Stimulated activated CD8-positive, alpha-beta memory T cell treated with anti-CD3 and anti-CD28 coated beads, Interleukin-12 subunit alpha, Interleukin-12 subunit beta, amount 100 ng/mL, for 24 hours (primary cell): ENCODE measurements around the gene NTSR1.

Experiments
- DNase-seq: peaks from one replicate; pipeline ENCODE4 v3.0.0-alpha.2; 2020; ENCODE audit errors: extremely low read depth

NTSR1 gene

DNA sequence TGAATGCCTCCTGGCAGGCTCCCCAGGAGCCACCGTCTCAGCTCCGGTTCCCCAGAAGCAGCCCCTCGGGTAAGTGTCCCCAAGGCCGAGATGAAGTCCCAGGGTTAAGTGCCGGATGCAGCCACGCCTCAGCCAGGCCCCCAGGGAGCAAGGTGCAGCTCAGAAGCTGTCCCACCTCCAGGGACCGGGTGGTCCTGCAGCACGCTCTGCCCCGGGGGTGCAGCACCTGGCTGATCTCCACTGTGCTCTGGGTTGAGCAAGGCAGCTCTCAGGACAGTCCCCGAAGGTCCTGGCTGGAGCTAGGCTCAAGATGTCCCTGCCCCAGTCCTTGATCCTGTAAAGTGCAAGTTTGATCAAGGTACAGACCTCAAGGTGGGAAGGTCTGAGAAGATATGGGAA, 15.1 kb upstream of the NTSR1 start:
- no peak for DNase-seq

DNA sequence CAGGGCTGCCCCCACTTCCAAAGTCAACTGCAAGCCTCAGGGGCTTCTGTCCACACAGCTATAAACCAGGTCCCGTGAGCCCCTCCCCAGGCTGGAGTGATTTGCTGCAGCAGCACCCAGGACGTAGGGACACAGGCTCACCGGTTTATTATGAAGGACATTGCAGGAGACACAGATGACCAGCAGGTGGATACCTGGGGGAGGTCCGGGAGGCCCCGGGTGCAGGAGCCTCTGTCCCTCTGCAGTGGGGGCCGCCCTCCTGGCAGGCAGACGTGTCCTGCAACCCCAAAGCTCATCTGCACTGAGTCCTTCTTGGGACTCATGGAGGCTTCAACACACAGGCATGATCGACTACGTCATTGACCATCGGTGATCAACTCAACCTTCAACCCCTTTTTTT, 14.5 kb upstream of the NTSR1 start:
- no peak for DNase-seq

DNA sequence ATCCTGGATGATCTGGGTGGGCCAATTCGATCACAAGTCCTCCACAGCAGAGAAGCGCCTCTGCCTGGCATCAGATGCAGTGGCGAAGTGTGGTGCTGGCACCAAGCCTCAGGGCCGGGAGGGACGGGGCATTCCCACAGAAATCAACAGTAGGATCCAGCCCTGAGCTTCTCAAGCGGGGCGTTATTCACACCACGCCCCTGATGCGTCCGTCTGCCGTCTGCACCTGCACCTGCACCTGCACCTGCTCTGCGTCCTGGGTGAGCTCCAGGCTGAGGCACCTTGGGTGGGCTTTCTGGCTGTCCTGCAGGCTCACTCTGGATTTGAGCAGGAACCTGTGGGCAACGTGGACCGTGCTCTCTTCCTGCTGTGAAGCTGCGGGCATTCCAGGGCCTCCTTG, 13.8 kb upstream of the NTSR1 start:
- DNase-seq = no peak

DNA sequence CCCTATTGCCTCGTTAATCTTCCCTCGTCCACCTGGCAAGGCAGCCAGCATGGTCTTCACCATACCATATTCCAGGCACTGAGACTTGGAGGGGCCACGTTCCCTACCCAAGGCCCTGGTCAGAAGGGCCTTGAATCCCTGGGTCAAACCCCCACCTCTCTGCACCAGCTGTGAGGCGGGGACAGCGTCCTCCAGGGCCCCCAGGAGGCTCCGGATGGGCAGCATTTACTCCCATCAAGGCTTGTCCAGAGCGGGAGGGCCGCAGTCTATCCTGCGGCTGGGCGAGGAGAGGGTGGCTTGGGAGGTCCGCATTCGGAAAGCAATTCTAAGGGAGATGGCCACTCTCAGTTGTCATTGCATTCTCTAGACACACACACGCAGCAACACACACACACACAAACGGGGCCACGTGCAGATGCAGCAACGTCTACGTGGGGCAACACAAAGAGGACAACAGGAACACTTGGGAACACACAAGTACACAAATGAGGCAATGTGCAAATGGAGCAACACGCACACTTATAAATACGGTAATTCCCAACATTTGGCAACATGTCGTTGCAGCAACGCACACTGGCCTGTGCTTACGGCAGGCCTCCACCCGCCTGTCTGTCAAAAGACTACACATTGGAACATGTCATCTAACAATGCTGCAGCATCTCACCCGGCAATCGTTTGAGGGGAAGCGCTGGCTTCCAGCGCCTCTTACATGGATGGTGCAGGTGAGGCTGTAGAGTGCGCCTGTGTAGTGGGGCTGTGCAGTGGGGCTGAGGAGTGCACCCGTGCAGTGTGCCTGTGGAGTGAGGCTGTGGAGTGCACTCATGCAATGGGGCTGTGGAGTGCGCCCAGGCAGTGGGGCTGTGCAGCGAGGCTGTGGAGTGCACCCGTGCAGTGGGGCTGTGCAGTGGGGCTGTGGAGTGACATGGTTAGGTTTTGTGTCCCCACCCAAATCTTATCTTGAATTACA, 12.9 kb upstream of the NTSR1 start:
- DNase-seq = no peak

DNA sequence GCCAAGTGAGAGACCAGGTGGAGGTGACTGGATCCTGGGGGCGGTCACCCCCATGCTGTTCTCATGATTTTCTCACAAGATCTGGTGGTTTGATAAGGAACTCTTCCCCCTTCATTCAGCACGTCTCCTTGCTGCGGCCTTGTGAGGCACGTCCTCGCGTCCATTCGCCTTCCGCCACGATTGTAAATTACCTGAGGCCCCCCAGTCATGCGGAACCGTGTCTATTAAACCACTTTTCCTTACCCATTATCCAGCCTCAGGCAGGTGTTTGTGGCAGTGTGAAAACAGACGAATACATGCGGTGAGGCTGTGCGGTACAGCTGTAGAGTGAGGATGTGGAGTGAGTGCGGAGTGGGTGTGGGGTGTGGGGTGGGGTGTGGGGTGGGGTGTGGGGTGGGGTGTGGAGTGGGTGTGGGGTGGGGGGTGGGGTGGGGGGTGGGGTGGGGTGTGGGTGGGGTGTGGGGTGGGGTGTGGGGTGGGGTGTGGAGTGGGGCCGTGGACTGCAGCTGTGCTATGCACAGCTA, 12.1 kb upstream of the NTSR1 start:
- no peak for DNase-seq

DNA sequence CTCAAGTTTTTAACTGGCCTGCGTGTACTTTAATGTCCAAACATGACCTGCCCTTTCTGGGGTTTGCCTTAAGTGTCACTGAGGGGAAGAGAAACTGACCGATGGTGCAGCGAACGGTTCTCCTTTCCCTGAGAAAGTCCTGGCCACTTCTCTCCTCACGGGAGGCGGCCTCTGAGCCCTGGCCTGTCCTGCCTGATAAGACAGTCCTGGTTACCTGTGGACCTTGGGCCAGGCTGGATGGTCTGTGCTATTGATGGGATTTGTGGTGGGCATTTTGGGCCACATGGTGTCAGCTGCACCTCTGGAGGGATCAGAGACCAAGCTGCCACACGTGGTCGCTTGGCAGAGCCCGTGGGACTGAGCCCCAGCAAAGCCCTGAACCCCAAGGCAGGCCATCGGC, 11.6 kb upstream of the NTSR1 start:
- DNase-seq = no peak

DNA sequence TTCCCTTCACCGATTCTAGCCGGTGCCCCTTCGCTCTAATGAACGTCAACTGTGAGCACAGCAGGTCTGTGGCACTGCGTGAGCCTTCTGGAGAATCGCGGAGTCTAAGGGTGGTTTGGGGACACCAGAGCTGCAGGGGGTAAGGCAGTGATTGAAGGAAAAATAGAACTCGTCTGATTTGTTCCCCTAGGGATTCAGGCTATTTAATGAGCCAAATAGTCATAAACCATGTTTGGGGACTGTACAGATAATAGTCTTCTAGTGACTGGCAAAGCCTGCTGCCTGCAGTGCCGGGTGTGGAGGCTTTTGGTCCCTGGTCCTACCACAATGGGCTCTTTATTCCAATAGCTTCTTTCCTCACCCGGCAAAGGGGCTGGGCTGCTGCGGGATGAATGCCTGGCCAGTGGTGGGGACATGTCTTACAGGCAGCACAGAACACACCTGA, 11.1 kb upstream of the NTSR1 start:
- no peak for DNase-seq

DNA sequence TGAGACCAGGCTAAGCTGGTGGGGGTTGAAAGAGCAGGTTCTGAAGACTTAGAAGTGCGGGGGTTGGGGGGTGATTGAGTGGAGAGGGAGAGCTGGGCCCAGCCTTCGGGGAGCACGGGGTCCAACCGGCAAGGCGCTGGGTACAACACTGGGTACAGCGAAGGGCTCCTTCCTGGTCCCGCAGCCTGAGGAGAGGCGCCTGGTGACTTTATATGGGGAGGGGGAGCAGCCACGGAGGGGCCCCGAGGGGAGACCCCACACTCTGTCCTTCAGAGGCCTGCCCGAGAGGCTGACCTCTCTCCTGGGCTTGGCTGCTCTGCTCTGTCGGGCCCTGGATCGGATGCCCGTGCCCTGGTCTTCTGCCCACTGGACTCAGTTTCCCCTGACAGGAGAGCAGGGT, 10.4 kb upstream of the NTSR1 start:
- DNase-seq = no peak

DNA sequence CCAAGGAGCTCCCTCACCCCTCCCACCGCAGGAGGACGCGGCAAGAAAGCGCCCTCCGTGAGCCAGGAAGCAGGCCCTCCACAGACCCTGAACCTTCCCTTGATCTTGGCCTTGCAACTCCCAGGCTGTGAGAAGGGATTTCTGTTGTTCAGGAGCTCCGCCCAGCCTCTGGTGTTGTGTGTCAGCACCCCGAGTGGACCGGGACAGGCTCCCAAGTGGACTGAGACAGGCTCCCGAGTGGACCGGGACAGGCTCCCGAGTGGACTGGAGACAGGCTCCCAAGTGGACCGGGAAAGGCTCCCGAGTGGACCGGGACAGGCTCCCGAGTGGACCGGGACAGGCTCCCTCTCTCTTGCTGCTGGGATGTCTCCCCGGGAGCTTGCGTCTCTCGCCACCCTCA, 9.3 kb upstream of the NTSR1 start:
- DNase-seq = no peak

DNA sequence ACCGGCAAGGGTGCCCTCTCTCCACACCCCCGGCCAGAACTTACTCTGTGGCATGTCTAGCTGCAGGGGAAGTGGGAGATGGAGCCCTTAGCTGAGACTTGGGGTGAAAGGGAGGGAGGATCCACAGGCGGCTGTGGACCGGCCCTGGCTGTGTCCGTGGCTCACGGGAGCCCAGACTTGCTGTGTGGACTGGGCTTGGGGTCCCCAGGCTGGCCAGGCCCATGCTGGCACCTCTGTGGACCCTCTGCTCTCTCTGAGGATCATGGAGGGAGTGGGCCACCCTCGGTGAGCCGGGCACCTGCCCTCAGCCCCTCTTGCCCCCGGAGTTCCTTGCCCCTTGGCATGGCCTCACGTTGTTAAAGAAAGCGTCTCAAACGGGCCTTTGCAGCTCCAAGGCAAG, 8.9 kb upstream of the NTSR1 start:
- DNase-seq = no peak

DNA sequence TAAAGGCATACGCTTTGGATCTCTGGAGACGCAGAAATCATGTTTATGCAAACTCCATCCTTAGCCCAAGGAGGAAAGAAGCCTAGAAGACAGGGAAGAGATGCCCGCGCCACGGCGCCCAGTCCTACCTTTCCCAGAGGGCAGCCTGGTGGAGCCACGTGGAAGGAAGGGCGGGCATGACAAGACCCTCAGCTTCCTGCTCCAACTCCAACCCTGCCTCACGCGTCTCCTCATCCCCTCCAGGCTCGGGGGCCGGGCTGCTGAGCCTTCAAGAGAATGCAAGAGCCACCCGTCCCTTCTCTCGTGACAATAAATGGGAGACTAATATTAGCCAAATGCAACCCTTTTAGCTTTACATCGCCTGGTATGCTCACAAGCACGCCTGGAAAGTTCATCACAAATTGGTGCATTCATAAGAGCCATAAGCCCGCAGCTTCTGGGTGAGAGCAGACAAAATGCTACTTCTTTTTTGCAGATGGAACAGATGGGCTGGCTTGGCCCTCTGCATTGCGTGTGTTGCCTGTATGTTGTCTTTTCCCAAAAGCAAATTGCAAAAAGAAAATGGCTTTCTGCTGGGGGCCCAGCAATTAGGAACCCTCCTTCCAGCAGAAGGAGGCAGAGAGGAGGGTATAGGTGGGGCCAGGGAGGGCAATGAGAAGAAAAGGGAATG, 8.2 kb upstream of the NTSR1 start:
- no peak for DNase-seq

DNA sequence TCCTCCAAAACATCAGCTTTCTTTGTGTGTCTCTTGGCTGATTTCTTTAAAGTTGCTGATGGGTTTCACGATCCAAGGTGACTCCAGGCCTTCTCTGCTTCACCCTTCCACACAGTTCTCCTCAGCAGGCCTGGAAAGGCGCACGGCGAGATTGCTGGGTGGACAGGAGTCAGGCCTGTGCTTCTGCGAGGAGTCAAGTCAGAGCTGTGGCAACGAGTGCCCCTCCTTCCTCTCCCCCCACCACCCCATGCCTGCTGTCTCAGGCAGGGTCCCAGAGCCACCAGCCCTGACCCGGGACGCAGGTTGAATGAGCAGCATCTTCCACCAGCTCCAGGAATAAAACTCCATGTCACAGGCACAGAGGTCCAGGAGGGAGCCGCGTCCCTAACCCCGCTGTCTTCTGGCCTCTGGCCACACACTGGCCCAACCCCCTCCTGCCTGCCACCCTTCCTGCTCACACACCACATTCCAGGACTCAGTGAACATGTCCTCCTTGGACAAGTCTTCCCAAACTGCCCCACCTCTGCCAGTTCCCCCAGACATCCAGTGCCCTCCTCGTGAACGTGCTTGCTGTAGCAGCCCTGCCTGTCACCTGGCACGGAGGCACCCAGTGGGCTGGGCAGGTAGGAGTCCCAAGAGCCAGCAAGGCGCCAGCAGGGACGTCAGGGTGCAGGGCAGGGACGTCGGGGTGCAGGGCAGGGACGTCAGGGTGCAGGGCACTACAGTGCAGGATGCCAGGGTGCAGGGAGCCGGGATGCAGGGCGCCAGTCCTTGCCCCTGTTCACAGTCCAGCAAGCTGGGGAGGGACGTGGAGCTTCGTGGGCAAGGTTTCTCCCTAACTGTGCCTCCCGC, 7.2 kb upstream of the NTSR1 start:
- no peak for DNase-seq

DNA sequence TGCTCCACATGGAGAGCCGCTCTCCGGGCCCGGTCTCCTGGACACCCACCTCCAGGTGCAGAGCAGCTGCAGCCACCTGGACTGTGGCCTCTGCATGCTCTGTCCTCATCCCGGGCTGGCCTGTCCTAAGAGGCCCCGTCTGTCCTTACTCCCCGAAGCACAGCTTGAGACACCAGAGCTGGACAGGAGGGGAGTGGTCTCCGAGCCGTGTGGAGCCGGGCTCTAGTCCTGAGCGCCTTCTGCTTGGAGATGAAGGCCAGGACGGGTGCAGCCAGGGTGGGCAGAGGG, 6.7 kb upstream of the NTSR1 start:
- DNase-seq = no peak

DNA sequence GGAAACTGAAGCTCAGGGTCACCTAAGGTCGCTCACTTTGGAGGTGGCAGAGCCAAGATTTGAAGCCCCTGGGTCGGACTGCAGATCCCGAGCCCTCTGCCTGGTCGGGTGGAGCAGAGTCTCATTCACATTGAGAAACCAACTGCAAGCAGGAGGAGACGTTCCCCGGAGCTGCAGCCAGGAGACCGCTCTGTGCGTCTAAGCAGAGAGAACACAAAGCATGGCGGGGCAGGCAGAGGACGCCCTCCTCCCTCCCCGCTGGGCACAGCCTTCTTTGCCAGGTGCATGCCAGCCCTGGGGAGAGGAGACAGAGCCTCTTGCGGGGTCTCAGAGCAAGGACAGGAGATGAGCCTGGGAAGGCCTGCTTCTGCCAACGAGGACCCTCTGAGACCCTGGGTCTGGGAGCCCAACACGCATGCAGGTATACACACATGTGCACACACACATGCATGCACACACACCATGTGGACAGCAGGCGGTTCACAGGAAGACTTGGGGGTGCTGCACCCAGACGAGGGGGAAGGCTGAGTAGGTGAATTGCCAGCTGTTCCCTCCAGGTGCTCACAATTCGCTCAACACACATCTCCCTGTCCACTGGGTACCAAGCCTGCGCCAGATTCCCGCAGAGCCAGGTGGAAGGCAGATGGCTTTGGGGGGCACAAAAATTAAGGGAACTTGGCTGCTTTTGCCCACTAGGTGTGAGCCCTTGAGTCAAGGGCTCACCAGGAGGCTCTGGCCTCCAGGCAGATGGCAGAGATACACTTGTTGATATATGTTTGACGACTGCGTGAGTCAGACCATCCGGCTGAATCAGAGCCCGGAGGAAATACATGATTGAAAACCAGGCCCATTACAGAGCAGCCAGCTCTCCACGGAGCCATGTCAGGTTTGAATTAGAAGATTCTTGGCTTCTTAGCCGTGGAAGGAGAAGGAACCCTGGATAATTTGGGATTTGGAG, 5.5 kb upstream of the NTSR1 start:
- no peak for DNase-seq

DNA sequence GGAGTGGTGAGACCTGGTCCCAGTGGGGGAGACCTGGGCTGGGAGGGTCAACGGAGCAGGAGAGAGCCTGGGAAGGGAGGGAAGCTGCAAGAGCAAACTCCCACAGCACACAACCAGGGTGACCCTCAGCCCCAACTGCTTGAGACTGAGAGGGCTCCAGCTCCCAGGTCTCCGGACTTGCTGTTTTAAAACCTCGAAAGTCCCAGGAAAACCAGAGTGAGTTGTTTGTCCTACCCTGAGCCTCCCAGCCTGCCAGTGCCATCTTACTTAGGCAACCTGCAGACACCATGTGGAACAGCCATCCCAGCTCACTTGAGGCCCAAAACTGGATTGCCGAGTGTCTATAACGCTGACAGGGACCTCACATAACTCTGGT, 4.8 kb upstream of the NTSR1 start:
- no peak for DNase-seq

DNA sequence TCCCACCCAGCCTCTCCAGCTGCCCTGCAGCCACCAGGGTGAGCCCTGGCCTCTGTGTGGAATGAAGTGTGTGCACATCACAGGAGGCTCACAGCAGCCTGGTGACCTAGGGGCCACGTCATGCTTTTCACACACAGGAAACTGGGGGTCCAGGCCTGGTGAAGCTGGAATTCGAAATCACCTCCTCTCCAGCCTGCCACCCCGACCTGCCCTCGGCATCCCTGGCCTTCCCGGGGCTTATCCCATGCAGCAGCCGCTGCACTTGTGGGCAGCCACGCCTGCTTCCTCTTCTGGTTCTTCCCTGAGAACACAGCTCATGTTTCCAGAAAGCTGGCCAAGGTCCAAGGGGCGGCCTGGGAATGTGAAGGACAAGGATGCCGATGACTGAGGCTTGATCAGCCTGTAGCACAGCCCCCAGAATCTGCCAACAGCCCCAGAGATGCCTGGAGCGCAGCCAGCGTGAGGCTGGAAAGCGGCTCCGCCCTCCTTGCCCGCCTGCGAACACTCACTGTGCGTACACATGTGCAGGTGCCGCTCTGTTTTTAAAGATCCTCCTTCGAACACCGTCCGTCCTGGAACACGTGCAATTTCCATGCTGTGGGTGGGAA, 4.2 kb upstream of the NTSR1 start:
- no peak for DNase-seq

DNA sequence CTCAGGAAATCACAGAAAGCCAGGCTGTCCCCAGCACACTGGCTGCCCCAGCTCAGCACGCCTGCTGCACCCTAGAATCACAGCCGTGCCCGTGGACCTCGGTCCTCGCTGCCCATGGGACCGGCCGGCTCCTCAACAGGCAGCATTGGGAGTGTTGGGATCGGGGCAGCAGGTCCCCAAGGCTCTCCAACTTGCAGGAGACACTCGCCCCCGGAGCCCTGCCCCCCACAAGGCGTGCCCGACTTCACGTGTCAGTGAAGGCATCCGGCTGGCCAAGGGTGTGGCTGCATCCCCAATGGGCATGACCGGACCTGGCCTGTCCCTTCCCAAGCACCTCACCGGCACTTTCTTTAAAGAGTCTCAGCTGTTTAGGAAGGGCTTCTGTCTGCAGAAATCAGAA, 3.0 kb upstream of the NTSR1 start:
- no peak for DNase-seq

DNA sequence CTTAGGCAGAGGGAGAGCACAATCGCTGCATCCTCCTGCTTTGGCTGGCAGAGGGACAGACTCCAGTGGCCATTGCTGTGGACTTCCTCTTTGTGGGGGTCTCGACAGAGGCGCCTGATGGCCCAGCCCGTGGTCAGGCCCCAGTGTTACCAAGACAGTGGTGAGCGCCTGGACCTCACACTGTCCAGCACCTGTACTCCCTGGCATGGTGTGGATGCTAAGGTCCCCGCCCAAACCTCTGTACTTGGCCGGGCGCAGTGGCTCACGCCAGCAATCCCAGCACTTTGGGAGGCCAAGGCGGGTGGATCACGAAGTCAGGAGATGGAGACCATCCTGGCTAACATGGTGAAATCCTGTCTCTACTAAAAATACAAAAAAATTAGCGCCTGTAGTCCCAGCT, 2.3 kb upstream of the NTSR1 start:
- no peak for DNase-seq

DNA sequence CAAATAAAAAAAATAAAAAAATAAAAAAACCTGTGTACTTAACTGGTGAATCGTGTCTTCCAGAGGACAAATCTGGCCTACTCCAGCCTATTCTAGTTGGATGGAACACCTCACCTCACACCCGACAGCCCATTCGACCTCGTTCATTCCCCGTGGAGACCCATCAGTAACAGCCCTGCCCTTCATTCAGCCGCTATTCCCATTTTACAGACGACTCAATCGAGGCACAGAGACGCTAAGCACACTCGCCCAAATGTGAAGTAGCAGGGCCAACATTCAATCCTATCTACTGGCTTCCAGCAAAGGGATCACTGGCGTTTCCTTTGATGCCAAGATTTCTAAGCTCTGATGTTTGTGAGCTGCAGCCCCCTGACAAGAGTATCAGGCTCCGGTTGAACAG, 1.8 kb upstream of the NTSR1 start:
- DNase-seq = no peak

DNA sequence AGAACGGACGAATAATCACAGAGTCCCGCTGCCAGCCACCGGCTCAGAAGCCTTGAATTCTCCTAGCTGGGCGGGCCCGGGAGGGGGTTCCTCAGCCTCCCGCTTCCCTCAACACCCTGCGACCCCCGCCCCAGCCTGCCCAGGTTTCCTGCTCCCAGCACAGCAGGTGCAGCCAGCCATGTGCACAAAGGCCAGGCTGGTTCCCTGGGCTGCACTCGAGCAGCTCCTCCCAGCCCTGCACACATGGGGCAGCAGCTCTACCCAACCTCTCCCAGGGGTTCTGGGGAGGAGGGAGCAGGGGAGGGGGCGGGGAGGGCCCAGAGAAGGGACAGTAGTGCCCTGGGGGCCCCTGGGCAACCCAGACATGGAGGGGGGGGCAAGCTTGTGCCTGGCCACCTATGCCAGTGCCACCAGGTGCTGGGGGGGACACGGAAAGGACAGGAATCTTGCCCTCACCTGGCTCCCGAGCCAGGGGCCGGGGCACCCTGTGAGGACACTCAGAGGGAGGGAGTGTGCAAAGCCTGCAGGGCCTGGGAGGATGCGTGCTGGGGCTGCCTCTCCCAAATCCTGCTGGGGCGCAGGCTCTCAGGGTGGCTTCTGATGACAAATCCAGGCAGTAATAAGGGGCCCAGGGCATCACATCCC, 1.2 kb upstream of the NTSR1 start:
- no peak for DNase-seq
